HG03460 (cell line): Measurements from ENCODE around the gene PSMB5.

Experiments
- ATAC-seq: cut with Tn5 transposase; IDR thresholded peaks from one replicate; pipeline ENCODE4 v1.9.1; 2021; ENCODE audit not compliant: unreplicated experiment

Gene PSMB5

GRCh38 chr14:22976620-22977433, 57.9 kb downstream of the PSMB5 start:
- ATAC-seq: no peak
